PC-9 (cell line): ENCODE results near the gene ASAH2. TPM values are rescaled to one million over a fixed set of nuclear protein-coding genes. Genes with fewer than 3 reads are reported as not detected.

Experiments used
- BruUV-seq: library from RNA; stranded (reverse); fragments of 400-500 nt; replicated peaks from 2 replicates; lab custom pipeline; 2021; lab: Mats Ljungman, UMichigan
- CTCF ChIA-PET: fragments of 300-600 bp; sonication (Branson Sonifier 250); formaldehyde crosslinking; loops from one replicate; lab custom pipeline; 2022; ENCODE audit warnings: antibody characterized with exemption; lab: Charles Lee
- POLR2A ChIA-PET: fragments of 300-600 bp; sonication (Branson Sonifier 250); formaldehyde crosslinking; loops from one replicate; lab custom pipeline; 2022; ENCODE audit warnings: antibody characterized with exemption; ENCODE audit not compliant: unreplicated experiment; lab: Charles Lee
- DNase-seq, 2 experiments: peaks; one replicate each; pipeline versions ENCODE4 v3.0.0 to v3.0.0-alpha.2; 2015 to 2022; ENCODE audit warnings: mixed read lengths in 1 of 2
- H2AFZ ChIP-seq: fragments of 200-600 bp; sonication (generic); 2 replicates; pipeline ENCODE4 v1.8.1; 2017; ENCODE audit warnings: antibody characterized with exemption
- H3F3A ChIP-seq: fragments of 200-600 bp; sonication (generic); 2 replicates; pipeline ENCODE4 v1.8.1; 2017; ENCODE audit warnings: antibody characterized with exemption, mild to moderate bottlenecking, low read depth; ENCODE audit not compliant: insufficient read depth
- H3K27ac ChIP-seq: fragments of 200-600 bp; sonication (generic); 2 replicates; pipeline ENCODE4 v1.6.1; 2016; ENCODE audit warnings: mixed run types
- H3K27me3 ChIP-seq: fragments of 200-600 bp; sonication (generic); 2 replicates; pipeline ENCODE4 v1.6.1; 2016; ENCODE audit warnings: low read depth, mixed run types; ENCODE audit not compliant: insufficient read depth
- H3K36me3 ChIP-seq: fragments of 200-600 bp; sonication (generic); 2 replicates; pipeline ENCODE4 v1.6.1; 2016; ENCODE audit warnings: low read depth, mixed run types
- H3K4me1 ChIP-seq: fragments of 200-600 bp; sonication (generic); replicated peaks from 2 replicates; pipeline ENCODE4 v1.6.1; 2016; ENCODE audit warnings: mixed run types; ENCODE audit not compliant: insufficient read depth
- H3K4me2 ChIP-seq: fragments of 200-600 bp; sonication (generic); 2 replicates; pipeline ENCODE4 v1.6.1; 2017; ENCODE audit warnings: mixed run types
- H3K4me3 ChIP-seq: fragments of 200-600 bp; sonication (generic); 2 replicates; pipeline ENCODE4 v1.6.1; 2016; ENCODE audit warnings: mixed run types
- H3K79me2 ChIP-seq: fragments of 200-600 bp; sonication (generic); 2 replicates; pipeline ENCODE4 v1.6.1; 2017; ENCODE audit warnings: low read depth, mixed run types
- H3K9me2 ChIP-seq: fragments of 200-600 bp; sonication (generic); 2 replicates; pipeline ENCODE4 v1.8.1; 2017; ENCODE audit warnings: mild to moderate bottlenecking; ENCODE audit not compliant: insufficient read depth
- H3K9me3 ChIP-seq: fragments of 200-600 bp; sonication (generic); 2 replicates; pipeline ENCODE4 v1.8.1; 2016; ENCODE audit warnings: low read depth; ENCODE audit not compliant: insufficient read depth
- H4K20me1 ChIP-seq: fragments of 200-600 bp; sonication (generic); 2 replicates; pipeline ENCODE4 v1.8.1; 2017; ENCODE audit not compliant: insufficient read depth
- EZH2 ChIP-seq: fragments of 200-600 bp; sonication (generic); IDR thresholded peaks from 2 replicates; pipeline ENCODE4 v1.8.0; 2017; ENCODE audit warnings: antibody characterized with exemption, low read depth
- intact Hi-C: fragments of 100-400 bp; cut with micrococcal nuclease; formaldehyde crosslinking; loops from one replicate; pipeline ENCODE4 v1.10.0; 2022; ENCODE audit not compliant: unreplicated experiment
- total RNA-seq: library from RNA; stranded (reverse); gene quantifications from 2 replicates; pipeline ENCODE4 v1.2.3, GENCODE V29; 2021
- TF ChIP-seq, protein P1 (sequence below): fragments of 200-600 bp; sonication (generic); conservative IDR thresholded peaks from 2 replicates; pipeline ENCODE4 v1.6.1; 2017; ENCODE audit warnings: mixed run types, antibody characterized with exemption, mild to moderate bottlenecking, moderate library complexity

Gene ASAH2
- total RNA-seq, 1 experiment from 2014 or later, result 8.3 TPM

DNA sequence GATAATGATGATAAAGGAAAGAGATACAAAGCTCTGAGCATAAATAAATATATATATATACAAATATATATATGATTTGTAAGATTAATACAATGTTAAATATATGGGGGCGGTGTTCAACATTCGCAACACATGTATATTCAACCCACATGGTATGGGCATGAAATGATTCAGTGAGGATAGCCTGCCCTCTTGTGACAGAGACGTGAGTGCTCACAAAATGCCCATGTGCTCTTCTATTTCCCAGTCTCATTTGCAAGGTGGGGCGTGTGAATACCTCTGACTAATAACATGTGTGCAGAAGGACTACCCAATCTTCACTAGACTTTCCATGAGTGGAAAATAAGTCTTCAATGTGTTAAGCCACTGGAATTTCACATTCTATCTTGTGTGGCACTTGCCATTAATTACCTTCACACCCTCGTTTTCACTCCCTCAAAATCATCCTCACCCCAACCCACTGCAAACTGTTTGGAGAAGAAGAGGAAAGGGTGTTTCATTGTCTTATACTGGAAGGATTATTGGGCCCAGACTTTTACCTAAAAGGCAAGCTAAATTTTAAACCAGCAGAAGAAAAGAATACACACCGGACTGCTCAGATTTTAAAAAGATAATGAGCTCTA is 26.9 kb downstream of the ASAH2 start:
- no peak for TF ChIP-seq EZH2
- TF ChIP-seq, protein P1, sequence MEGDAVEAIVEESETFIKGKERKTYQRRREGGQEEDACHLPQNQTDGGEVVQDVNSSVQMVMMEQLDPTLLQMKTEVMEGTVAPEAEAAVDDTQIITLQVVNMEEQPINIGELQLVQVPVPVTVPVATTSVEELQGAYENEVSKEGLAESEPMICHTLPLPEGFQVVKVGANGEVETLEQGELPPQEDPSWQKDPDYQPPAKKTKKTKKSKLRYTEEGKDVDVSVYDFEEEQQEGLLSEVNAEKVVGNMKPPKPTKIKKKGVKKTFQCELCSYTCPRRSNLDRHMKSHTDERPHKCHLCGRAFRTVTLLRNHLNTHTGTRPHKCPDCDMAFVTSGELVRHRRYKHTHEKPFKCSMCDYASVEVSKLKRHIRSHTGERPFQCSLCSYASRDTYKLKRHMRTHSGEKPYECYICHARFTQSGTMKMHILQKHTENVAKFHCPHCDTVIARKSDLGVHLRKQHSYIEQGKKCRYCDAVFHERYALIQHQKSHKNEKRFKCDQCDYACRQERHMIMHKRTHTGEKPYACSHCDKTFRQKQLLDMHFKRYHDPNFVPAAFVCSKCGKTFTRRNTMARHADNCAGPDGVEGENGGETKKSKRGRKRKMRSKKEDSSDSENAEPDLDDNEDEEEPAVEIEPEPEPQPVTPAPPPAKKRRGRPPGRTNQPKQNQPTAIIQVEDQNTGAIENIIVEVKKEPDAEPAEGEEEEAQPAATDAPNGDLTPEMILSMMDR, result peak; percentile 68
- Histone ChIP-seq H2AFZ (no peak overlapping the region), H3K36me3 (no peaks in the 10 kb centered on the region), H3F3A (no peaks in the 10 kb centered on the region), H3K4me1 (no peaks in the 10 kb centered on the region), H3K27me3 (no peaks in the 10 kb centered on the region), H3K9me3 (no peaks in the 10 kb centered on the region), H3K9me2 (no peaks in the 10 kb centered on the region), H3K4me2 (no peak overlapping the region), H3K79me2 (no peaks in the 10 kb centered on the region), H3K4me3 (no peak overlapping the region), H4K20me1 (no peaks in the 10 kb centered on the region), H3K27ac (no peak overlapping the region)
- POLR2A ChIA-PET, result interaction anchor here (0.5 to 0.7 kb wide), 2 partner anchors 193 to 515 kb away, joined by 3 read pairs; partner anchors contain the start of gene ASAH2B
- no TSS peak for BruUV-seq
- intact Hi-C loops, result loop anchor here (1.0 kb wide), 1 partner anchor 630 kb away; no protein-coding TSS in a partner anchor
- CTCF ChIA-PET, result interaction anchor here (0.5 kb wide), 1 partner anchor 284 kb away, joined by 7 read pairs; no protein-coding TSS in a partner anchor
- DNase-seq, result peak; percentile 36 to 68

DNA sequence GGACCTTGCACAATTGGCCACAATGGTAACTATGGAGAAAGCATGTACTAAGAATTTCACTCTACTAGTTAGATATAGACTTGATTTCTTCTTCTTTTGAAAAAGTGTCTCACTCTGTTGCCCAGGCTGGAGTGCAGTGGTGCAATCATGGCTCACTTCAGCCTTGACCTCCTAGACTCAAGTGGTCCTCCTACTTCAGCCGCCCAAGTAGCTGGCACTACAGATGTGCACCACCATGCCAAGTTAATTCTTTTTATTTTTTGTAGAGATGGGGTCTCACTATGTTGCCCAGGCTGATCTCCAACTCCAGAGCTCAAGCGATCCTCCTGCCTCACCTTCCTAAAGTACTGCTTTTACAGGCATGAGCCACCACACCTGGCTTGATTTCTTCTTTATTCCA is 29.1 kb downstream of the ASAH2 start:
- Histone ChIP-seq H3K4me1 (no peaks in the 10 kb centered on the region), H2AFZ (no peak overlapping the region), H3K27me3 (no peaks in the 10 kb centered on the region), H4K20me1 (no peaks in the 10 kb centered on the region), H3K9me3 (no peaks in the 10 kb centered on the region), H3K79me2 (no peaks in the 10 kb centered on the region), H3K4me3 (no peak overlapping the region), H3K27ac (no peak overlapping the region), H3F3A (no peaks in the 10 kb centered on the region), H3K36me3 (no peaks in the 10 kb centered on the region), H3K9me2 (no peaks in the 10 kb centered on the region), H3K4me2 (no peak overlapping the region)
- TF ChIP-seq, protein P1, result no peak
- TF ChIP-seq EZH2, result no peak
- ChIA-PET CTCF (interaction anchor here (0.7 kb wide), 1 partner anchor 429 kb away, joined by 4 read pairs; no protein-coding TSS in a partner anchor), POLR2A (no interaction called here)
- intact Hi-C loops, result no loop called here
- no TSS peak for BruUV-seq
- DNase-seq, result no peak

DNA sequence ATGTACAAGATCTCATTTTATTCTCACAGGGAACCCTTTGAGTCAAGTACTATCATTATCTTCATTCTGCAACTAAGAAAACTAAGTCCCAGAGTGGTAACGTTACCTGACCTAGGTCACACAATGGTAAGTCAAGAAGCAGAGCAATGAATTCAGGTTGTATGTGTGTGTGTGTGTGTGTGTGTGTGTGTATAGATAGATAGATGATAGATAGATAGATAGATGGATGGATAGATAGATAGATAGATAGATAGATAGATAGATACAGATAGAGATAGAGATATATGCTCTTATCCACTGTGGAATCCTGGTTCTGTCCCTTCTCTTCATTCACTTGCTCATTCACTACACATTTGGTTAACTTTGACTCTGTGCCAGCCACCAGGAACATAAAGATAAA is 29.8 kb downstream of the ASAH2 start:
- BruUV-seq, result no TSS peak
- Histone ChIP-seq H3K4me3 (no peak overlapping the region), H4K20me1 (no peaks in the 10 kb centered on the region), H3K4me1 (no peaks in the 10 kb centered on the region), H3K79me2 (no peaks in the 10 kb centered on the region), H3K9me3 (no peaks in the 10 kb centered on the region), H3K4me2 (no peak overlapping the region), H3F3A (no peaks in the 10 kb centered on the region), H3K9me2 (no peaks in the 10 kb centered on the region), H2AFZ (no peak overlapping the region), H3K27ac (no peak overlapping the region), H3K27me3 (no peaks in the 10 kb centered on the region), H3K36me3 (no peaks in the 10 kb centered on the region)
- intact Hi-C loops, result no loop called here
- TF ChIP-seq, protein P1, result no peak
- TF ChIP-seq EZH2, result no peak
- DNase-seq, result no peak
- ChIA-PET POLR2A (no interaction called here), CTCF (no interaction called here)
